Left ventricle myocardium inferior (tissue), 1 donor: Measurements from ENCODE around the gene PABPN1L. TPM values are rescaled to one million over a fixed set of nuclear protein-coding genes. Genes with fewer than 3 reads are reported as not detected.

Experiments used
- DNase-seq: peaks from one replicate; pipeline ENCODE4 v3.0.0-alpha.2; 2020
- H3K27ac ChIP-seq: fragments of 200-600 bp; replicated peaks from 2 replicates; pipeline ENCODE4 v1.8.0; 2021
- H3K27me3 ChIP-seq: fragments of 200-600 bp; 2 replicates; pipeline ENCODE4 v1.8.0; 2021; ENCODE audit warnings: low read depth
- H3K36me3 ChIP-seq: fragments of 200-600 bp; 2 replicates; pipeline ENCODE4 v1.8.0; 2021
- H3K4me1 ChIP-seq: fragments of 200-600 bp; 2 replicates; pipeline ENCODE4 v1.8.0; 2021
- H3K4me3 ChIP-seq: fragments of 200-600 bp; 2 replicates; pipeline ENCODE4 v1.8.0; 2021; ENCODE audit warnings: mild to moderate bottlenecking, moderate library complexity
- H3K9me3 ChIP-seq: fragments of 200-600 bp; replicated peaks from 2 replicates; pipeline ENCODE4 v1.8.0; 2021
- CTCF ChIP-seq: fragments of 200-600 bp; IDR thresholded peaks from 2 replicates; pipeline ENCODE4 v1.8.0; 2021; ENCODE audit warnings: antibody characterized with exemption, mild to moderate bottlenecking, borderline replicate concordance
- intact Hi-C: fragments of 100-400 bp; cut with micrococcal nuclease; formaldehyde crosslinking; loops from one replicate; pipeline ENCODE4 v1.11.0; 2022
- total RNA-seq: library from RNA; stranded (reverse); fragmentation: NEBNext Ultra II Directional; extraction: Animal tissue kit (Norgen Biotek cat#: 25700); gene quantifications from one replicate; pipeline ENCODE4 v1.2.1, GENCODE V29; 2021
- donor health status: DM: no; HTN: yes; CAD: no; lungs with severe emphysema.

Gene PABPN1L
- total RNA-seq, 1 donor from 2014 or later, result not detected

GRCh38 chr16:88836791-88837190, 29.7 kb downstream of the PABPN1L start:
- Histone ChIP-seq H3K9me3 (no peaks in the 10 kb centered on the region), H3K27me3 (no peaks in the 10 kb centered on the region), H3K4me1 (no peaks in the 10 kb centered on the region), H3K27ac (no peak overlapping the region), H3K36me3 (peaks cover 44% of the 10 kb centered on the region), H3K4me3 (no peak overlapping the region)
- no peak for TF ChIP-seq CTCF
- DNase-seq, result no peak
- intact Hi-C loops, result no loop called here

DNA sequence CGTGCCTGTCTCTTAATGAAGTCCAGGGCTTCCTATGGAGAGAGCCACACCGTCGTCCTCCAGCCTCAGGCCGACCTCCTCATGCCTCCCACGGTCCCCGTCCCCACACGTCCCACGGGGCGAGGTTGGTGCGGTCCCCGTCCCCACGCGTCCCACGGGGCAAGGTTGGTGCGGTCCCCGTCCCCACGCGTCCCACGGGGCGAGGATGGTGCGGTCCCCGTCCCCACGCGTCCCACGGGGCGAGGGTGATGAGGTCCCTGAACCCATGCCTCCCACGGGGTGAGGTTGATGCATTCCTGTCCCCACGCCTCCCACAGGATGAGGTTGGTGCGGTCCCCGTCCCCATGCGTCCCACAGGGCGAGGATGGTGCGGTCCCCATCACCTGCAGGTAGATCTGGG, 30.6 kb downstream of the PABPN1L start:
- Histone ChIP-seq H3K4me1 (no peaks in the 10 kb centered on the region), H3K9me3 (no peaks in the 10 kb centered on the region), H3K36me3 (peaks cover 43% of the 10 kb centered on the region), H3K4me3 (no peak overlapping the region), H3K27me3 (no peaks in the 10 kb centered on the region), H3K27ac (no peak overlapping the region)
- no peak for TF ChIP-seq CTCF
- no peak for DNase-seq
- intact Hi-C loops, result no loop called here

- peaks cover 41% of the 10 kb centered on the region for H3K36me3 ChIP-seq
- DNase-seq, result no peak
- no peak for TF ChIP-seq CTCF
- no peaks in the 10 kb centered on the region for H3K27me3 ChIP-seq
- H3K9me3 ChIP-seq, result no peaks in the 10 kb centered on the region
- H3K4me1 ChIP-seq, result no peaks in the 10 kb centered on the region
- no peak overlapping the region for H3K27ac ChIP-seq
- H3K4me3 ChIP-seq, result no peak overlapping the region
- intact Hi-C loops, result no loop called here
These were observed 31.1 kb downstream of the PABPN1L start for GRCh38 chr16:88835383-88835782.

GRCh38 chr16:88834670-88835069, 31.8 kb downstream of the PABPN1L start:
- TF ChIP-seq CTCF, result no peak
- H3K4me3 ChIP-seq, result no peak overlapping the region
- no peaks in the 10 kb centered on the region for H3K4me1 ChIP-seq
- peaks cover 34% of the 10 kb centered on the region for H3K36me3 ChIP-seq
- no peaks in the 10 kb centered on the region for H3K27me3 ChIP-seq
- H3K9me3 ChIP-seq, result no peaks in the 10 kb centered on the region
- no peak for DNase-seq
- intact Hi-C loops, result no loop called here
- H3K27ac ChIP-seq, result no peak overlapping the region

DNA sequence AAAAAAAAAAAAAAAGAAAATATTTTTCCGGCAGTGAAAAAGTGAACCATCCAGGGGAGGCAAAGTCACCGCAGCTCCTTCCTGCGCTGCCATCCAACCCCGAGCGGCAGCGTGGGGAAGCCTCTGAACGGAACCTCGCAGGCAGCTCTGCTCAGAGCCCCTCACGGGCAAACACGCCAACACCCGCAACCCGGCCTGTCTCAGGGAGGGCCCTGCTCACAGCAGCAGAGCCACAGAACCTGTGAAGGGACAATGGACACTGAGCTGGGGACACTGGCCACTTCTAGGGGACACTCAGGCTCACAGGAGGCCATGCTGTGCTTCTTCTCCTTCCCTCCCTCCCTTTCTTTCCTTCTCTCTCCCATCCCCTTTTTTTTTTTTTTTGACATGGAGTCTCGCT, 33.4 kb downstream of the PABPN1L start:
- no peak for DNase-seq
- intact Hi-C loops, result no loop called here
- Histone ChIP-seq H3K9me3 (no peaks in the 10 kb centered on the region), H3K36me3 (peaks cover 29% of the 10 kb centered on the region), H3K4me1 (no peaks in the 10 kb centered on the region), H3K27ac (no peak overlapping the region), H3K4me3 (no peak overlapping the region), H3K27me3 (no peaks in the 10 kb centered on the region)
- TF ChIP-seq CTCF, result no peak

DNA sequence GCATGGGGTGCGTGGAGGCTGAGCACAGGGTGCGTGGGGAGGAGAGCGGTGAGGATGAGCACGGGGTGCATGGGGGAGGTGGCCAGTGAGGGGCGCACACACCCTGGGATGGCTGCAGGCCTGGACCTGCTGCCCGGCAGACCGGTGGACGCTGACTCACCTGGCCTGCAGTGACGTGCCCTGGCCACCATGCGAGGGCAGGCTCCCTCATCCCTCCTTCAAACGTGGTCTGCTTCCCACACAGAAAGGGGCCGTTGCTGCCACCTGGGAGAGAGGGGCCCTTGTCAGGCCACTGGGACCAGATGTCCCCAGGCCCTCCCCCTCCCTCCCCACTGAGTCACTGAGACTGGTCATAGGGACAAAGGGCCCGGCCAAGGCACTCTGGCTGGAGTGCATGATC, 34.6 kb downstream of the PABPN1L start:
- H3K27me3 ChIP-seq, result no peaks in the 10 kb centered on the region
- H3K4me1 ChIP-seq, result no peaks in the 10 kb centered on the region
- H3K27ac ChIP-seq, result no peak overlapping the region
- peaks cover 34% of the 10 kb centered on the region for H3K36me3 ChIP-seq
- intact Hi-C loops, result no loop called here
- TF ChIP-seq CTCF, result no peak
- H3K9me3 ChIP-seq, result no peaks in the 10 kb centered on the region
- no peak overlapping the region for H3K4me3 ChIP-seq
- DNase-seq, result no peak
